Duodenal mucosa (tissue), 2 donors: ENCODE measurements around the gene FSIP2.

Experiments
- H3K27ac ChIP-seq: one replicate; pipeline ENCODE4 v1.7.0; 2013; ENCODE audit warnings: low read depth, low read length
- H3K27me3 ChIP-seq, 2 donors: one replicate each; pipeline ENCODE4 v1.7.0; 2013; ENCODE audit warnings: low read length in 2 of 2, control low read depth in 1 of 2; ENCODE audit not compliant: insufficient read depth in 2 of 2, control insufficient read depth in 1 of 2
- H3K36me3 ChIP-seq, 2 donors: one replicate each; pipeline ENCODE4 v1.7.0; 2013; ENCODE audit warnings: low read length in 2 of 2, control low read depth in 1 of 2; ENCODE audit not compliant: insufficient read depth in 2 of 2, control insufficient read depth in 1 of 2
- H3K4me1 ChIP-seq, 2 donors: one replicate each; pipeline ENCODE4 v1.7.0; 2013; ENCODE audit warnings: low read length in 2 of 2, control low read depth in 1 of 2; ENCODE audit not compliant: insufficient read depth in 2 of 2, control insufficient read depth in 1 of 2
- H3K4me3 ChIP-seq, 2 donors: one replicate each; pipeline ENCODE4 v1.7.0; 2013; ENCODE audit warnings: low read length in 2 of 2, low read depth in 1 of 2
- H3K9ac ChIP-seq, 2 donors: one replicate each; pipeline ENCODE4 v1.7.0; 2013; ENCODE audit warnings: low read length in 2 of 2, low read depth in 1 of 2
- H3K9me3 ChIP-seq, 2 donors: one replicate each; pipeline ENCODE4 v1.7.0; 2013; ENCODE audit warnings: low read length in 2 of 2, control low read depth in 1 of 2; ENCODE audit not compliant: control insufficient read depth in 1 of 2

Gene FSIP2

DNA sequence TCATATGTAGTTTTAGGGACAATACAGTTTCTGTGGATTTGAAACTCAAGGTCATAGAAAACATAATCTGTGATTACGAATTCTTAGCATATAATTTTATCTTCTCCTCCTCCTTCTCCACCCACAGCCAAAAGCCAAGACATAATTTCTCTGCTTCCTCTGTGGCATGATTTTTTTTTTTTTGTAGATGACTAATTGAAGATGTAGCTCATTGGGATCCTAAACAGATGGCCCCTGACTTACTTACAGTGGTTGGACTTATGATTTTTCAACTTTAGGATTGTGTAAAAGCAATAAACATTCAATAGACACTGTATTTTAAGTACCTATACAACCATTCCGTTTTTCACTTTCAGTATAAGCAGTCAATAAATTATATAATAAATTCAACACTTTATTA, 42.3 kb downstream of the FSIP2 start:
- Histone ChIP-seq H3K9me3 (no peaks in the 10 kb centered on the region), H3K27ac (no peak overlapping the region), H3K4me3 (no peak overlapping the region), H3K36me3 (no peaks in the 10 kb centered on the region), H3K4me1 (no peaks in the 10 kb centered on the region), H3K27me3 (no peaks in the 10 kb centered on the region), H3K9ac (no peak overlapping the region)

GRCh38 chr2:185782223-185782769, 43.7 kb downstream of the FSIP2 start:
- no peaks in the 10 kb centered on the region for H3K27me3 ChIP-seq
- no peak overlapping the region for H3K27ac ChIP-seq
- no peak overlapping the region for H3K9ac ChIP-seq
- H3K4me3 ChIP-seq, result no peak overlapping the region
- H3K4me1 ChIP-seq, result no peaks in the 10 kb centered on the region
- H3K9me3 ChIP-seq, result no peaks in the 10 kb centered on the region
- no peaks in the 10 kb centered on the region for H3K36me3 ChIP-seq

- H3K9ac ChIP-seq, result no peak overlapping the region
- no peaks in the 10 kb centered on the region for H3K36me3 ChIP-seq
- H3K4me1 ChIP-seq, result no peaks in the 10 kb centered on the region
- H3K4me3 ChIP-seq, result no peak overlapping the region
- no peak overlapping the region for H3K27ac ChIP-seq
- H3K9me3 ChIP-seq, result no peaks in the 10 kb centered on the region
- H3K27me3 ChIP-seq, result no peaks in the 10 kb centered on the region
These were observed 46.6 kb downstream of the FSIP2 start for GRCh38 chr2:185785156-185785555.

DNA sequence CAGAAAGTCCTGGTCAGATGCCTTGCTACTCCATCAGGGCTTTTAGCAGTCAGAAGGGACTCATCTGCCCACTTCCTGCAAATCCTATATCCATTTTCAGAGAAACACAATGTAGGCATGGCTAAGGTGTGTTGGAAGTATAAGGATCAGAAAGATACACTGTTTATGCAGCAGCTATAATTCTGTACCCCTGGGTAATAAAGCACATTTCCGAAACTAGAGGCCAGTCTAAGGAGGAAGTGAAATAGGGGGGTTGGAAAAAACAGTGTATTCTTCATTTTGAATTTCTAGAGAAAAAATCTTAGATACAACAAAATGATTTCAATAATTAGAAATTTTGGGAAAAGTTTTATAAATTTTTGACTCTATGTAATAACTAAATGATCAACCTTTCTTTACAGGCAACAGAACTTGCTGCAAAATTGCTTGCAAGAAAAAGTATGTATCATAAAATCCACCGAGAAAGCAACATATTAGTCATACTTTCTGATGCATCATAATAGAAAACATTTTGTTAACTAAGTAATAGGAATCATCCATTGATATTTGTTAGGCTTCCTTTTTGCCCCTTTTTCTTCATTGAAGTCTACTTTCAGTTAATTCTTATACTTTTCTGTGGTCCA, 47.4 kb downstream of the FSIP2 start:
- Histone ChIP-seq H3K27me3 (no peaks in the 10 kb centered on the region), H3K27ac (no peak overlapping the region), H3K9me3 (no peaks in the 10 kb centered on the region), H3K4me1 (no peaks in the 10 kb centered on the region), H3K4me3 (no peak overlapping the region), H3K36me3 (no peaks in the 10 kb centered on the region), H3K9ac (no peak overlapping the region)

GRCh38 chr2:185787227-185788145, 48.9 kb downstream of the FSIP2 start:
- H3K9me3 ChIP-seq, result no peaks in the 10 kb centered on the region

GRCh38 chr2:185790361-185790760, 51.8 kb downstream of the FSIP2 start:
- H3K4me3 ChIP-seq, result no peak overlapping the region
- H3K27ac ChIP-seq, result no peak overlapping the region
- H3K27me3 ChIP-seq, result no peaks in the 10 kb centered on the region
- H3K4me1 ChIP-seq, result no peaks in the 10 kb centered on the region
- H3K9ac ChIP-seq, result no peak overlapping the region
- H3K9me3 ChIP-seq, result no peaks in the 10 kb centered on the region
- no peaks in the 10 kb centered on the region for H3K36me3 ChIP-seq

More at GRCh38 chr2:185787227-185788145, 48.9 kb downstream of the FSIP2 start:
- Histone ChIP-seq H3K4me3 (no peak overlapping the region), H3K27me3 (no peaks in the 10 kb centered on the region), H3K4me1 (no peaks in the 10 kb centered on the region), H3K27ac (no peak overlapping the region), H3K36me3 (no peaks in the 10 kb centered on the region), H3K9ac (no peak overlapping the region)

DNA sequence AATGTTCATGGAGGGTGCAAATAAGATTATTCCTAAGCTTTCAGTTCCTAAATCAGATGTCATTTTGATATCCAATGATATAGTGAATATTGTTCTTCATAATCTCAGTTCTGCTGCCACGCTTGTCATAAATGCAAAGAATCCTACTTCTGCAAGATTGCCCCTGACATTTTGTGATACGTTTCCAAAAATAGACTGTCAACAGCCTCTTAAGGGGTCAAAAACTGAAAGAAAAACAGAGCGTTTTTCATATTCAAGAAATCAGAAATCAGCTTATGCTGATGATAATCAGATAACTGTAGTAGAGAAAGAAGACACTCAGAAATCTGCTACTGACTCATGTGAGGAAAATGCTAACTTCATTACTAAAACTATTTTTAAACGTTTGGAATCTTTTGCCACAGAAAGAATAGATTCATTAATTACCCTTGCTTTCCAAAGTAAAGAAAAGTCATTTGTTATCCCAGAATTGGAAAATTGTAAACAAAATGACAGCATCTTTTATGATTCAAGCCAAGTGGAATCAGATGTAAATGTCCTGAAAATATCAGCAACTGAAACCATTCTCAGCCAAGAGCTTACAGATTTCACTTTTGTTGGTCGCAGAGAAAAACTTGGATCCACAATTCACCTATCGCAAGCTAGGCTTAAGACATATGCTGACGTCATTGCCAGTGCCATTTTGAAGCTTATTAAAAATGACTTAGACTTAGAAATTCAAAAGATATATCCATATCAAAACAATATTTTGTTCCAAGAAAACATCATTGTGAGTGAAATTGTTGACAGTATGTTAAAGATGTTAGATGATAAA, 55.1 kb downstream of the FSIP2 start:
- H3K9me3 ChIP-seq, result no peaks in the 10 kb centered on the region
- no peak overlapping the region for H3K27ac ChIP-seq
- no peak overlapping the region for H3K4me3 ChIP-seq
- no peaks in the 10 kb centered on the region for H3K27me3 ChIP-seq
- no peak overlapping the region for H3K9ac ChIP-seq
- no peaks in the 10 kb centered on the region for H3K4me1 ChIP-seq
- H3K36me3 ChIP-seq, result no peaks in the 10 kb centered on the region

GRCh38 chr2:185796758-185797157, 58.2 kb downstream of the FSIP2 start:
- Histone ChIP-seq H3K27me3 (no peaks in the 10 kb centered on the region), H3K4me1 (no peaks in the 10 kb centered on the region), H3K36me3 (no peaks in the 10 kb centered on the region), H3K4me3 (no peak overlapping the region), H3K9ac (no peak overlapping the region), H3K9me3 (no peaks in the 10 kb centered on the region), H3K27ac (no peak overlapping the region)

GRCh38 chr2:185802926-185803325, 64.3 kb downstream of the FSIP2 start:
- no peaks in the 10 kb centered on the region for H3K27me3 ChIP-seq
- no peak overlapping the region for H3K9ac ChIP-seq
- H3K27ac ChIP-seq, result no peak overlapping the region
- H3K36me3 ChIP-seq, result no peaks in the 10 kb centered on the region
- no peaks in the 10 kb centered on the region for H3K9me3 ChIP-seq
- H3K4me1 ChIP-seq, result no peaks in the 10 kb centered on the region
- no peak overlapping the region for H3K4me3 ChIP-seq
